H1 (cell line): ENCODE results near the gene FAM161A. TPM values are rescaled to one million over a fixed set of nuclear protein-coding genes. Genes with fewer than 3 reads are reported as not detected.

Experiments
- CTCF ChIA-PET: fragments of 300-600 bp; sonication (Branson Sonifier 250); formaldehyde crosslinking; loops from one replicate; lab custom pipeline; 2021; ENCODE audit not compliant: partially characterized antibody; lab: Charles Lee
- POLR2A ChIA-PET: fragments of 300-600 bp; sonication (Branson Sonifier 250); formaldehyde crosslinking; loops from one replicate; lab custom pipeline; 2021; ENCODE audit warnings: inconsistent platforms; ENCODE audit not compliant: partially characterized antibody; lab: Charles Lee
- DNase-seq, 2 experiments: peaks; one replicate each; pipeline versions ENCODE4 v3.0.0 to v3.0.0-alpha.2; 2010 to 2022; ENCODE audit warnings: low spot score in 2 of 2, low read depth in 1 of 2, mixed read lengths in 1 of 2
- FAIRE-seq: peaks from 2 replicates; lab custom pipeline; 2011; peaks lifted over from hg19 to GRCh38; lab: Jason Lieb, UNC
- H2AFZ ChIP-seq: 2 replicates; pipeline ENCODE4 v1.8.1; 2012; ENCODE audit warnings: low read length, inconsistent platforms
- H2AK5ac ChIP-seq: 2 replicates; pipeline ENCODE4 v1.6.1; 2013; ENCODE audit warnings: low read depth, low read length
- H2BK120ac ChIP-seq: replicated peaks from 2 replicates; pipeline ENCODE3; 2013; ENCODE audit warnings: low read depth, low read length, inconsistent platforms
- H2BK12ac ChIP-seq: 2 replicates; pipeline ENCODE4 v1.6.1; 2013; ENCODE audit warnings: low read depth, low read length
- H2BK15ac ChIP-seq: 2 replicates; pipeline ENCODE4 v1.6.1; 2013; ENCODE audit warnings: low read length
- H2BK20ac ChIP-seq: 2 replicates; pipeline ENCODE4 v1.6.1; 2013; ENCODE audit warnings: low read length
- H2BK5ac ChIP-seq: 2 replicates; pipeline ENCODE4 v1.6.1; 2013; ENCODE audit warnings: low read depth, low read length
- H3K14ac ChIP-seq: 2 replicates; pipeline ENCODE4 v1.6.1; 2013; ENCODE audit warnings: inconsistent platforms; ENCODE audit not compliant: insufficient read length
- H3K18ac ChIP-seq: 2 replicates; pipeline ENCODE4 v1.6.1; 2013; ENCODE audit warnings: low read length; ENCODE audit errors: extremely low read depth
- H3K23ac ChIP-seq: 2 replicates; pipeline ENCODE4 v1.6.1; 2013; ENCODE audit warnings: inconsistent platforms; ENCODE audit not compliant: insufficient read length
- H3K23me2 ChIP-seq: 2 replicates; pipeline ENCODE4 v1.6.1; 2013; ENCODE audit warnings: low read depth, low read length
- H3K27ac ChIP-seq: 2 replicates; pipeline ENCODE4 v1.6.1; 2011; ENCODE audit warnings: low read depth, low read length, inconsistent platforms
- H3K27me3 ChIP-seq, 4 experiments: replicated peaks in 1 of 4; 1 replicate in 1 of 4; 2 replicates in 3 of 4; pipeline versions ENCODE4 v1.6.1 to v1.8.1; 2011 to 2013; ENCODE audit warnings: low read length in 3 of 4, mild to moderate bottlenecking in 3 of 4, inconsistent platforms in 2 of 4, mixed read lengths in 2 of 4, moderate library complexity in 1 of 4; ENCODE audit not compliant: control insufficient read depth in 3 of 4, insufficient read depth in 3 of 4; ENCODE audit errors: extremely low read depth in 1 of 4
- H3K36me3 ChIP-seq, 4 experiments: 2 replicates each; pipeline versions ENCODE4 v1.6.1 to v1.8.1; 2011 to 2013; ENCODE audit warnings: mild to moderate bottlenecking in 4 of 4, low read length in 3 of 4, moderate library complexity in 2 of 4, control low read depth in 1 of 4, inconsistent platforms in 1 of 4; ENCODE audit not compliant: insufficient read depth in 4 of 4, control insufficient read depth in 2 of 4
- H3K4ac ChIP-seq: replicated peaks from 2 replicates; pipeline ENCODE3; 2013; ENCODE audit warnings: low read length, low read depth, mixed read lengths, inconsistent platforms; ENCODE audit not compliant: insufficient read length
- H3K4me1 ChIP-seq, 4 experiments: replicated peaks in 1 of 4; 1 replicate in 1 of 4; 2 replicates in 3 of 4; pipeline versions ENCODE4 v1.6.1 to v1.8.1; 2011 to 2013; ENCODE audit warnings: low read length in 3 of 4, inconsistent platforms in 2 of 4, mixed read lengths in 1 of 4; ENCODE audit not compliant: insufficient read depth in 4 of 4, control insufficient read depth in 3 of 4
- H3K4me2 ChIP-seq, 2 experiments: 2 replicates each; pipeline versions ENCODE4 v1.6.1 to v1.8.1; 2011 to 2013; ENCODE audit warnings: low read depth in 2 of 2, low read length in 2 of 2, control low read depth in 1 of 2, inconsistent platforms in 1 of 2, mild to moderate bottlenecking in 1 of 2; ENCODE audit not compliant: insufficient read depth in 1 of 2
- H3K4me3 ChIP-seq, 4 experiments: fragments of 200-600, 300-600 bp in 1 of 4; sonication (generic), shearing (Covaris generic), sonication (Bioruptor Twin) in 1 of 4; 2 replicates each; pipeline versions ENCODE4 v1.5.1 to v1.8.1; 2011 to 2016; ENCODE audit warnings: low read length in 4 of 4, low read depth in 3 of 4, control low read depth in 2 of 4, inconsistent platforms in 2 of 4, mild to moderate bottlenecking in 2 of 4, mixed read lengths in 1 of 4, moderate library complexity in 1 of 4; ENCODE audit not compliant: insufficient read depth in 2 of 4; ENCODE audit errors: extremely low read depth in 1 of 4
- H3K56ac ChIP-seq: replicated peaks from 2 replicates; pipeline ENCODE3; 2013; ENCODE audit warnings: low read depth, mild to moderate bottlenecking, mixed read lengths, low read length, inconsistent platforms; ENCODE audit not compliant: insufficient read length
- H3K79me1 ChIP-seq: 2 replicates; pipeline ENCODE4 v1.6.1; 2013; ENCODE audit warnings: low read depth, low read length, control low read depth
- H3K79me2 ChIP-seq, 2 experiments: 2 replicates each; pipeline versions ENCODE4 v1.6.1 to v1.8.1; 2012 to 2013; ENCODE audit warnings: low read length in 2 of 2, mild to moderate bottlenecking in 2 of 2, inconsistent platforms in 1 of 2; ENCODE audit not compliant: insufficient read depth in 2 of 2, control insufficient read depth in 1 of 2
- H3K9ac ChIP-seq, 4 experiments: replicated peaks in 1 of 4; 1 replicate in 1 of 4; 2 replicates in 3 of 4; pipeline versions ENCODE4 v1.6.1 to v1.8.1; 2011 to 2013; ENCODE audit warnings: low read depth in 3 of 4, low read length in 3 of 4, control low read depth in 2 of 4, mild to moderate bottlenecking in 2 of 4, moderate library complexity in 2 of 4, inconsistent platforms in 1 of 4; ENCODE audit errors: extremely low read depth in 1 of 4
- H3K9me3 ChIP-seq, 2 experiments: 2 replicates each; pipeline versions ENCODE4 v1.6.1 to v1.8.1; 2012 to 2013; ENCODE audit warnings: mild to moderate bottlenecking in 2 of 2, moderate library complexity in 2 of 2, control low read depth in 1 of 2, inconsistent platforms in 1 of 2, low read depth in 1 of 2, low read length in 1 of 2, mixed read lengths in 1 of 2; ENCODE audit not compliant: insufficient read depth in 2 of 2
- H4K20me1 ChIP-seq, 2 experiments: replicated peaks in 1 of 2; 2 replicates each; pipeline versions ENCODE3 to v1.8.1; 2011 to 2013; ENCODE audit warnings: inconsistent platforms in 2 of 2, low read length in 2 of 2, mild to moderate bottlenecking in 1 of 2; ENCODE audit not compliant: insufficient read depth in 2 of 2, control insufficient read depth in 1 of 2
- H4K5ac ChIP-seq: 2 replicates; pipeline ENCODE4 v1.6.1; 2013; ENCODE audit warnings: low read length, low read depth, mixed read lengths, inconsistent platforms; ENCODE audit not compliant: insufficient read length
- H4K8ac ChIP-seq: 2 replicates; pipeline ENCODE4 v1.8.0; 2013; ENCODE audit warnings: mild to moderate bottlenecking, moderate library complexity, low read length, inconsistent platforms; ENCODE audit not compliant: insufficient read depth; ENCODE audit errors: extremely low read depth
- H4K91ac ChIP-seq: replicated peaks from 2 replicates; pipeline ENCODE3; 2013; ENCODE audit warnings: low read length, mixed read lengths, inconsistent platforms; ENCODE audit not compliant: insufficient read length
- ASH2L ChIP-seq: fragments of 200-600, 300-600 bp; sonication (generic); IDR thresholded peaks from one replicate; pipeline ENCODE4 v1.7.1; 2017; ENCODE audit warnings: low read length
- BRCA1 ChIP-seq: IDR thresholded peaks from 2 replicates; pipeline ENCODE4 v1.6.1; 2012; ENCODE audit warnings: low read depth, low read length, improper control_type of control experiment
- EGR1 ChIP-seq: IDR thresholded peaks from 2 replicates; pipeline ENCODE4 v1.6.1; 2011; ENCODE audit warnings: low read depth, low read length, borderline replicate concordance
- HDAC2 ChIP-seq, 2 experiments: fragments of 300-600 bp in 1 of 2; sonication (generic) in 1 of 2; IDR thresholded peaks; 2 replicates each; pipeline ENCODE4 v1.6.1; 2011 to 2012; ENCODE audit warnings: low read depth in 2 of 2, low read length in 2 of 2, mild to moderate bottlenecking in 2 of 2, moderate library complexity in 2 of 2, borderline replicate concordance in 1 of 2, inconsistent platforms in 1 of 2
- POLR2AphosphoS5 ChIP-seq: IDR thresholded peaks from 2 replicates; pipeline ENCODE4 v1.6.1; 2011; ENCODE audit warnings: low read depth, low read length
- RFX5 ChIP-seq: IDR thresholded peaks from 2 replicates; pipeline ENCODE4 v1.6.1; 2011; ENCODE audit warnings: low read depth, low read length, improper control_type of control experiment, borderline replicate concordance
- SIN3A ChIP-seq, 2 experiments: IDR thresholded peaks in 1 of 2; conservative IDR thresholded peaks in 1 of 2; 2 replicates each; pipeline ENCODE4 v1.6.1; 2011 to 2012; ENCODE audit warnings: low read length in 2 of 2, improper control_type of control experiment in 1 of 2, low read depth in 1 of 2, mild to moderate bottlenecking in 1 of 2
- SUZ12 ChIP-seq: fragments of 200-600 bp; sonication (generic); IDR thresholded peaks from 2 replicates; pipeline ENCODE4 v1.6.1; 2012; ENCODE audit warnings: mild to moderate bottlenecking, inconsistent platforms, low read length, moderate library complexity, mixed read lengths
- TCF12 ChIP-seq: IDR thresholded peaks from 2 replicates; pipeline ENCODE4 v1.6.1; 2011; ENCODE audit warnings: low read depth, mild to moderate bottlenecking, low read length
- YY1 ChIP-seq: IDR thresholded peaks from 2 replicates; pipeline ENCODE4 v1.6.1; 2011; ENCODE audit warnings: low read depth, mild to moderate bottlenecking, low read length
- WGBS, 2 experiments: shearing (Covaris generic) in 1 of 2; methylation state at CpG; one replicate each; pipeline versions ENCODE4 v1.1.6 to v1.1.7; 2013 to 2015; ENCODE audit warnings: low lambda C conversion rate in 2 of 2, mixed read lengths in 2 of 2, inconsistent platforms in 1 of 2, low coverage in 1 of 2, missing lambda C conversion rate in 1 of 2; ENCODE audit not compliant: insufficient replicate concordance in 2 of 2, insufficient coverage in 1 of 2, insufficient read length in 1 of 2; ENCODE audit errors: extremely low coverage in 1 of 2, missing lambda C conversion rate in 1 of 2; 5-methylcytosine and 5-hydroxymethylcytosine counted together
- polyA plus RNA-seq, 7 experiments: library from polyadenylated mRNA; depleted of rRNA in 3 of 7; stranded (reverse) in 5 of 7; unstranded in 2 of 7; fragments of >200 nt in 5 of 7; fragments of 200-250 nt in 2 of 7; gene quantifications; 1 replicate in 5 of 7; 2 replicates in 1 of 7; 4 replicates in 1 of 7; pipeline versions ENCODE4 v1.2.1 to v1.2.3, GENCODE V29; 2011 to 2013; ENCODE audit warnings: missing spikeins in 2 of 7, mixed read lengths in 2 of 7
- total RNA-seq: library from RNA; stranded (reverse); fragmentation: NEBNext Ultra II Directional; extraction: Animal tissue kit (Norgen Biotek cat#: 25700); gene quantifications from 2 replicates; pipeline ENCODE4 v1.2.1, GENCODE V29; 2021
- TF ChIP-seq, protein P1 (sequence below): IDR thresholded peaks from 2 replicates; pipeline ENCODE4 v1.6.1; 2011; ENCODE audit warnings: low read length, improper control_type of control experiment

Gene FAM161A
- total and polyA plus RNA-seq, 2 of the 8 experiments (the other 6 are each of a cell fraction or from before 2014, with no cell fraction given): 1.6 to 9.7 TPM

DNA sequence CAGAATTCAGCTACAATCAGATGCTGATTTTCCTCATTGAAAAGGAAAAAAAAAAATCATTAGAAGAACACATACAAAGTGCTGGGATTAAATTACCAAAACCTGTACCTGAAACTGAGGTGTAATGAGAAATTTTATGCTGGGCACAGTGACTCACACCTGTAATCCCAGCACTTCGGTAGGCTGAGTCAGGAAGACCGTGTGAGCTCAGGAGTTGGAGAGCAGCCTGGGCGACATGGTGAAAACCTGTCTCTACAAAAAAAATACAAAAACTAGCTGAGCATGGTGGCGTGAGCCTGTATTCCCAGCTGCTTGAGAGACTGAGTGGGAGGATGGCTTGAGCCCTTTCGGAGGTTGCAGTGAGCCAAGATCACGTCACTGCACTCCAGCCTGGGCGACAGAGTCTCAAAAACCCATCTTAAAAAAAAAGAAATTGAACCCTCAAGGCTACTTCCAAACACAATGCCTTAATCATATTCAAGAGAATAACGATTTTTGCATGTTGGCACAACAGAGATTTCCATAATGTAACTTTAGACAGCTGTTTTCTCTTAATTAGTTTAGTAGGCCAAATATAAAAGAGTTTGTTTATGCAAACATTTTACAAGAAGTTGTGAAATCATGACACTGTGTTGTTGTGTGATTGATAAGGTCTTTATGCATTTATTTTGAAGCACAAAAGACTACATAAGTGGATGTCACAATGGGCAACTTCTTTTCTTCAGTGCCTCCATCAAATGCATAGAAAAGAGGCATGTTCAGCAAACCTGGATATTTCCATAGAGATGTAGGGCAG, 63.9 kb downstream of the FAM161A start:
- H2BK12ac ChIP-seq: no peak overlapping the region
- H2BK15ac ChIP-seq: no peak overlapping the region
- H2AK5ac ChIP-seq: no peak overlapping the region
- H3K9ac ChIP-seq: no peak overlapping the region
- ChIA-PET CTCF (interaction anchor here (0.7 kb wide), 1 partner anchor 620 kb away, joined by 3 read pairs; no protein-coding TSS in a partner anchor), POLR2A (interaction anchor here (1.7 kb wide), 1 partner anchor 26 kb away, joined by 4 read pairs; no protein-coding TSS in a partner anchor)
- H3K79me1 ChIP-seq: no peaks in the 10 kb centered on the region
- no peak overlapping the region for H2BK120ac ChIP-seq
- no peak overlapping the region for H3K23ac ChIP-seq
- no peaks in the 10 kb centered on the region for H3K36me3 ChIP-seq
- DNase-seq (no peak), FAIRE-seq (no peak)
- no peak overlapping the region for H3K18ac ChIP-seq
- no peaks in the 10 kb centered on the region for H3K4me1 ChIP-seq
- no peaks in the 10 kb centered on the region for H3K27me3 ChIP-seq
- no peak overlapping the region for H3K4me2 ChIP-seq
- no peak overlapping the region for H4K91ac ChIP-seq
- H4K20me1 ChIP-seq: no peaks in the 10 kb centered on the region
- H3K9me3 ChIP-seq: no peaks in the 10 kb centered on the region
- H3K27ac ChIP-seq: no peak overlapping the region
- H3K79me2 ChIP-seq: no peaks in the 10 kb centered on the region
- no peak overlapping the region for H2AFZ ChIP-seq
- peaks cover 3% of the 10 kb centered on the region; the same call in 1 of the 2 replicates for H3K23me2 ChIP-seq
- no peak overlapping the region for H3K4me3 ChIP-seq
- WGBS, 2 experiments: 88% methylated on average over 8 of the region's 8 CpGs; no CpG with 5 or more reads in 1 of the 2 experiments
- H3K4ac ChIP-seq: no peak overlapping the region
- no peak overlapping the region for H4K8ac ChIP-seq
- no peak overlapping the region for H2BK20ac ChIP-seq
- H3K14ac ChIP-seq: no peak overlapping the region
- no peak overlapping the region for H4K5ac ChIP-seq
- H3K56ac ChIP-seq: no peak overlapping the region
- H2BK5ac ChIP-seq: no peak overlapping the region
- TF ChIP-seq HDAC2 (IDR thresholded peaks at IDR 0.05; ENCODE audit: borderline replicate concordance in 1 of 2, low read depth in 2 of 2, low read length in 2 of 2) (no peak), POLR2AphosphoS5 (no peak), SIN3A (conservative IDR thresholded peaks at IDR 0.05 in 1 of 2, IDR thresholded peaks at IDR 0.05 in 1 of 2; ENCODE audit: low read depth in 1 of 2, low read length in 2 of 2) (no peak), YY1 (no peak), TCF12 (no peak), RFX5 (no peak), SUZ12 (no peak), ASH2L (no peak), BRCA1 (no peak), EGR1 (no peak)
- TF ChIP-seq, protein P1, sequence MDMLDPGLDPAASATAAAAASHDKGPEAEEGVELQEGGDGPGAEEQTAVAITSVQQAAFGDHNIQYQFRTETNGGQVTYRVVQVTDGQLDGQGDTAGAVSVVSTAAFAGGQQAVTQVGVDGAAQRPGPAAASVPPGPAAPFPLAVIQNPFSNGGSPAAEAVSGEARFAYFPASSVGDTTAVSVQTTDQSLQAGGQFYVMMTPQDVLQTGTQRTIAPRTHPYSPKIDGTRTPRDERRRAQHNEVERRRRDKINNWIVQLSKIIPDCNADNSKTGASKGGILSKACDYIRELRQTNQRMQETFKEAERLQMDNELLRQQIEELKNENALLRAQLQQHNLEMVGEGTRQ: no peak
